GM19023 (cell line): ENCODE measurements around the gene DDIT3.

Source experiments
- ATAC-seq: cut with Tn5 transposase; IDR thresholded peaks from one replicate; pipeline ENCODE4 v1.9.1; 2021; ENCODE audit warnings: mild to moderate bottlenecking, moderate library complexity; ENCODE audit not compliant: unreplicated experiment

The DDIT3 gene

GRCh38 chr12:57470970-57471656 lies 49.2 kb downstream of the DDIT3 start:
- ATAC-seq = no peak

DNA sequence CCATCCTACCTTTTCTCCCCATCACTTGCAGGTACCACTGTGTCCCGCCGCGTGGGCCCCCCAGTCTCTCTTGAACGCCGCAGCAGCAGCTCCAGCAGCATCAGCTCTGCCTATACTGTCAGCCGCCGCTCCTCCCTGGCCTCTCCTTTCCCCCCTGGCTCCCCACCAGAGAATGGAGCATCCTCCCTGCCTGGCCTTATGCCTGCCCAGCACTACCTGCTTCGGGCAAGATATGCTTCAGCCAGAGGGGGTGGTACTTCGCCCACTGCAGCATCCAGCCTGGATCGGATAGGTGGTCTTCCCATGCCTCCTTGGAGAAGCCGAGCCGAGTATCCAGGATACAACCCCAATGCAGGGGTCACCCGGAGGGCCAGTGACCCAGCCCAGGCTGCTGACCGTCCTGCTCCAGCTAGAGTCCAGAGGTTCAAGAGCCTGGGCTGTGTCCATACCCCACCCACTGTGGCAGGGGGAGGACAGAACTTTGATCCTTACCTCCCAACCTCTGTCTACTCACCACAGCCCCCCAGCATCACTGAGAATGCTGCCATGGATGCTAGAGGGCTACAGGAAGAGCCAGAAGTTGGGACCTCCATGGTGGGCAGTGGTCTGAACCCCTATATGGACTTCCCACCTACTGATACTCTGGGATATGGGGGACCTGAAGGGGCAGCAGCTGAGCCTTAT lies 49.9 kb downstream of the DDIT3 start:
- no peak for ATAC-seq

- ATAC-seq = no peak
Observed at GRCh38 chr12:57469296-57470164, 50.8 kb downstream of the DDIT3 start.

DNA sequence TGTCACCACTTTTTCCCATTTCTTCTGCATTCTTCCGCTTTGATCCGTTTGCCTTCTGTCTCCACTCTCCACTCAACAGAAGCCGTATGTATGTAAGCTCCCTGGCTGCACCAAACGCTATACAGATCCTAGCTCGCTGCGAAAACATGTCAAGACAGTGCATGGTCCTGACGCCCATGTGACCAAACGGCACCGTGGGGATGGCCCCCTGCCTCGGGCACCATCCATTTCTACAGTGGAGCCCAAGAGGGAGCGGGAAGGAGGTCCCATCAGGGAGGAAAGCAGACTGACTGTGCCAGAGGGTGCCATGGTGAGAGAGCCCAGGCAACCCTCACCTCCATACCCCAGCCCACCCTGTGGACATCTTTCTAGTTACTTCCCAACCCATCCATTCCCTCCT lies 52.4 kb downstream of the DDIT3 start:
- no peak for ATAC-seq

- ATAC-seq = no peak
Observed at GRCh38 chr12:57467212-57467874, 53.0 kb downstream of the DDIT3 start.
